Sigmoid colon (tissue), 7 donors: ENCODE data around the gene DENND4A. TPM values are rescaled to one million over a fixed set of nuclear protein-coding genes. Genes with fewer than 3 reads are reported as not detected.

Source experiments
- DNase-seq: peaks from one replicate; pipeline ENCODE4 v3.0.0-alpha.2; 2019
- H3K27ac ChIP-seq, 4 donors: fragments of 200-600 bp; sonication (generic); one replicate each; pipeline ENCODE4 v1.5.1; 2016 to 2019; ENCODE audit warnings: mild to moderate bottlenecking in 1 of 4
- H3K27me3 ChIP-seq, 3 donors: fragments of 200-600 bp; sonication (generic); one replicate each; pipeline ENCODE4 v1.5.1; 2019; ENCODE audit warnings: mild to moderate bottlenecking in 1 of 3
- H3K36me3 ChIP-seq, 4 donors: fragments of 200-600 bp; sonication (generic); one replicate each; pipeline ENCODE4 v1.5.1; 2016 to 2019
- H3K4me1 ChIP-seq, 4 donors: fragments of 200-600 bp; sonication (generic); one replicate each; pipeline ENCODE4 v1.5.1; 2017 to 2019
- H3K4me3 ChIP-seq, 4 donors: fragments of 200-600 bp; sonication (generic); one replicate each; pipeline ENCODE4 v1.5.1; 2017 to 2019; ENCODE audit warnings: mild to moderate bottlenecking in 2 of 4, moderate library complexity in 1 of 4
- H3K9me3 ChIP-seq, 4 donors: fragments of 200-600 bp in 3 of 4; sonication (generic) in 3 of 4; one replicate each; pipeline versions ENCODE4 v1.5.1 to v1.6.1; 2013 to 2019
- CTCF ChIP-seq, 4 experiments: fragments of 450-650 bp in 3 of 4; fragments of 200-600 bp in 1 of 4; IDR thresholded peaks; one replicate each; pipeline ENCODE4 v1.5.1; 2016 to 2019; ENCODE audit warnings: antibody characterized with exemption in 4 of 4, mild to moderate bottlenecking in 3 of 4, moderate library complexity in 2 of 4
- EP300 ChIP-seq, 4 donors: sonication (generic); formaldehyde crosslinking; IDR thresholded peaks; one replicate each; pipeline ENCODE4 v1.6.1; 2017; ENCODE audit warnings: antibody characterized with exemption in 4 of 4
- POLR2A ChIP-seq, 2 donors: fragments of 450-650 bp; IDR thresholded peaks; one replicate each; pipeline ENCODE4 v1.6.1; 2016; ENCODE audit warnings: antibody characterized with exemption in 2 of 2, mild to moderate bottlenecking in 2 of 2, moderate library complexity in 2 of 2
- POLR2AphosphoS5 ChIP-seq, 4 donors: sonication (generic); formaldehyde crosslinking; IDR thresholded peaks; one replicate each; pipeline ENCODE4 v1.6.1; 2017; ENCODE audit warnings: antibody characterized with exemption in 4 of 4
- WGBS, 2 donors: extraction: QIAGEN DNeasy Blood & Tissue Kit; methylation state at CpG; one replicate each; pipeline ENCODE4 v1.1.7; 2013; 5-methylcytosine and 5-hydroxymethylcytosine counted together
- intact Hi-C: fragments of 100-400 bp; cut with DNase I; formaldehyde crosslinking; loops from one replicate; pipeline ENCODE4 v1.15.1; 2023
- polyA plus RNA-seq, 3 donors: library from polyadenylated mRNA; stranded (reverse); fragments of 200-250 nt; gene quantifications; one replicate each; pipeline ENCODE4 v1.2.3, GENCODE V29; 2013
- total RNA-seq, 4 donors: library from RNA; depleted of rRNA; stranded (reverse); fragments of >200 nt; gene quantifications; one replicate each; pipeline ENCODE4 v1.1.0, GENCODE V29; 2016
- donor health status: healthy with polysubstance abuse.
- donor health status: Bipolar disorder and iron deficiency.
- donor health status: healthy.

Gene DENND4A
- total and polyA plus RNA-seq, 7 donors = 2.4 to 46.1 (median 29.3) TPM

- intact Hi-C loops = no loop called here
- WGBS, 2 donors = 84 to 87% methylated on average over 6 of the region's 6 CpGs
- H3K4me1 ChIP-seq = peaks cover 0 to 37% (median 30%) of the 10 kb centered on the region in 4 donors
Observed at GRCh38 chr15:65837301-65838294, 45.5 kb upstream of the DENND4A start.

GRCh38 chr15:65836665-65837064, 44.6 kb upstream of the DENND4A start:
- Histone ChIP-seq H3K36me3 (no peaks in the 10 kb centered on the region), H3K27ac (no peak overlapping the region), H3K9me3 (no peaks in the 10 kb centered on the region), H3K4me3 (no peak overlapping the region), H3K4me1 (peaks cover 0 to 41% (median 36%) of the 10 kb centered on the region in 4 donors), H3K27me3 (no peaks in the 10 kb centered on the region)
- 86 to 91% methylated on average over 4 of the region's 4 CpGs for WGBS, 2 donors
- DNase-seq = no peak
- TF ChIP-seq POLR2AphosphoS5 (IDR thresholded peaks at IDR 0.05) = no peak
- TF ChIP-seq POLR2A (IDR thresholded peaks at IDR 0.05) = no peak
- TF ChIP-seq CTCF (IDR thresholded peaks at IDR 0.05) = no peak
- TF ChIP-seq EP300 (IDR thresholded peaks at IDR 0.05) = no peak
- intact Hi-C loops = no loop called here

More at GRCh38 chr15:65837301-65838294, 45.5 kb upstream of the DENND4A start:
- Histone ChIP-seq H3K36me3 (no peaks in the 10 kb centered on the region), H3K27ac (peak overlapping the region in 1 of 4 donors; percentile 12), H3K9me3 (no peaks in the 10 kb centered on the region), H3K4me3 (no peak overlapping the region), H3K27me3 (no peaks in the 10 kb centered on the region)
- DNase-seq = no peak
- TF ChIP-seq POLR2AphosphoS5 (IDR thresholded peaks at IDR 0.05) = no peak
- TF ChIP-seq CTCF (IDR thresholded peaks at IDR 0.05) = no peak
- TF ChIP-seq POLR2A (IDR thresholded peaks at IDR 0.05) = no peak
- TF ChIP-seq EP300 (IDR thresholded peaks at IDR 0.05) = no peak

- TF ChIP-seq POLR2AphosphoS5 (IDR thresholded peaks at IDR 0.05) = peak; percentile 24 to 70 (median 42)
- no peak for TF ChIP-seq EP300 (IDR thresholded peaks at IDR 0.05)
- no peak for TF ChIP-seq CTCF (IDR thresholded peaks at IDR 0.05)
- TF ChIP-seq POLR2A (IDR thresholded peaks at IDR 0.05) = no peak
- peaks cover 0 to 41% (median 36%) of the 10 kb centered on the region in 4 donors for H3K4me1 ChIP-seq
- no peaks in the 10 kb centered on the region for H3K36me3 ChIP-seq
- no peak for DNase-seq
- intact Hi-C loops = no loop called here
- H3K27me3 ChIP-seq = no peaks in the 10 kb centered on the region
- H3K4me3 ChIP-seq = no peak overlapping the region
- H3K27ac ChIP-seq = peak overlapping the region in 3 of 4 donors; percentile 26 to 38 (median 36)
- no peaks in the 10 kb centered on the region for H3K9me3 ChIP-seq
- WGBS, 2 donors = 56 to 77% methylated on average over 4 of the region's 4 CpGs
Observed at GRCh38 chr15:65835447-65835846, 43.4 kb upstream of the DENND4A start.

- H3K36me3 ChIP-seq = no peaks in the 10 kb centered on the region
- no peaks in the 10 kb centered on the region for H3K27me3 ChIP-seq
- no peak for TF ChIP-seq EP300 (IDR thresholded peaks at IDR 0.05)
- TF ChIP-seq POLR2AphosphoS5 (IDR thresholded peaks at IDR 0.05) = no peak
- TF ChIP-seq CTCF (IDR thresholded peaks at IDR 0.05) = no peak
- no peak for TF ChIP-seq POLR2A (IDR thresholded peaks at IDR 0.05)
- H3K27ac ChIP-seq = peak overlapping the region in 2 of 4 donors; percentile 36 to 38
- intact Hi-C loops = no loop called here
- no peak overlapping the region for H3K4me3 ChIP-seq
- peaks cover 0 to 41% (median 36%) of the 10 kb centered on the region in 4 donors for H3K4me1 ChIP-seq
- DNase-seq = no peak
- 91 to 95% methylated on average over 8 of the region's 8 CpGs for WGBS, 2 donors
- no peaks in the 10 kb centered on the region for H3K9me3 ChIP-seq
Observed at GRCh38 chr15:65834603-65835282, 42.6 kb upstream of the DENND4A start.
